WTC11 (cell line): ENCODE data around the gene SPATA31D4. TPM values are rescaled to one million over a fixed set of nuclear protein-coding genes. Genes with fewer than 3 reads are reported as not detected.

ENCODE experiments used
- ATAC-seq: fragments of 200-7000 bp; cut with Tn5 transposase; 2 replicates; pipeline ENCODE4 v1.10.0; 2021; ENCODE audit warnings: mild to moderate bottlenecking, moderate library complexity
- CTCF ChIA-PET: fragments of 300-600 bp; sonication (Branson Sonifier 250); formaldehyde crosslinking; loops from one replicate; lab custom pipeline; 2021; ENCODE audit warnings: antibody characterized with exemption; lab: Charles Lee
- POLR2A ChIA-PET: fragments of 350-600 bp; sonication (Branson Sonifier 250); formaldehyde crosslinking; loops from one replicate; lab custom pipeline; 2021; ENCODE audit warnings: antibody characterized with exemption; lab: Charles Lee
- DNase-seq: peaks from one replicate; pipeline ENCODE4 v3.0.0; 2021; ENCODE audit warnings: low spot score
- H3K27ac Mint-ChIP-seq: 2 replicates; pipeline ENCODE4 v1.8.0; 2021; ENCODE audit warnings: mixed read lengths
- H3K27me3 Mint-ChIP-seq: 2 replicates; pipeline ENCODE4 v1.8.0; 2021; ENCODE audit warnings: low read depth, mild to moderate bottlenecking, moderate library complexity, mixed read lengths
- H3K36me3 Mint-ChIP-seq: 2 replicates; pipeline ENCODE4 v1.8.0; 2021; ENCODE audit warnings: mixed read lengths
- H3K4me1 Mint-ChIP-seq: 2 replicates; pipeline ENCODE4 v1.8.0; 2022; ENCODE audit warnings: mixed read lengths
- H3K4me3 Mint-ChIP-seq: 2 replicates; pipeline ENCODE4 v1.8.0; 2021; ENCODE audit warnings: mild to moderate bottlenecking, moderate library complexity, mixed read lengths
- H3K9me3 Mint-ChIP-seq: 2 replicates; pipeline ENCODE4 v1.8.0; 2021; ENCODE audit warnings: mixed read lengths
- CBFB ChIP-seq: sonication (generic); formaldehyde crosslinking; IDR thresholded peaks from 2 replicates; pipeline ENCODE4 v1.8.1; 2022; ENCODE audit warnings: mild to moderate bottlenecking, low read depth, missing genetic modification reagents
- EMX1 ChIP-seq: fragments of 250-450 bp; sonication (Bioruptor Pico); IDR thresholded peaks from 2 replicates; pipeline ENCODE4 v1.8.0; 2021; ENCODE audit warnings: mild to moderate bottlenecking
- ETV6 ChIP-seq: sonication (generic); formaldehyde crosslinking; IDR thresholded peaks from 2 replicates; pipeline ENCODE4 v1.8.1; 2022; ENCODE audit warnings: mild to moderate bottlenecking, missing genetic modification reagents
- FOXK1 ChIP-seq: sonication (generic); formaldehyde crosslinking; IDR thresholded peaks from 2 replicates; pipeline ENCODE4 v1.8.0; 2022; ENCODE audit warnings: mild to moderate bottlenecking, moderate library complexity, missing genetic modification reagents
- HMGA2 ChIP-seq: fragments of 250-450 bp; sonication (Bioruptor Pico); IDR thresholded peaks from 2 replicates; pipeline ENCODE4 v1.4.0; 2021; ENCODE audit warnings: mild to moderate bottlenecking, moderate library complexity
- IRF2 ChIP-seq: sonication (generic); formaldehyde crosslinking; IDR thresholded peaks from 2 replicates; pipeline ENCODE4 v1.8.0; 2022; ENCODE audit warnings: low read depth, missing genetic modification reagents, borderline replicate concordance
- JUN ChIP-seq: sonication (generic); formaldehyde crosslinking; IDR thresholded peaks from 2 replicates; pipeline ENCODE4 v1.8.0; 2023; ENCODE audit warnings: mild to moderate bottlenecking, missing genetic modification reagents
- MYBL2 ChIP-seq: sonication (generic); formaldehyde crosslinking; IDR thresholded peaks from 2 replicates; pipeline ENCODE4 v1.8.1; 2023; ENCODE audit warnings: mild to moderate bottlenecking, moderate library complexity, missing genetic modification reagents
- PRRX2 ChIP-seq: fragments of 250-450 bp; sonication (Bioruptor Pico); IDR thresholded peaks from 2 replicates; pipeline ENCODE4 v1.8.0; 2021; ENCODE audit warnings: mild to moderate bottlenecking
- SOX15 ChIP-seq: fragments of 250-450 bp; sonication (Bioruptor Pico); IDR thresholded peaks from 2 replicates; pipeline ENCODE4 v1.9.0; 2021; ENCODE audit warnings: mild to moderate bottlenecking
- TEAD1 ChIP-seq: sonication (generic); formaldehyde crosslinking; IDR thresholded peaks from 2 replicates; pipeline ENCODE4 v1.8.0; 2022; ENCODE audit warnings: mild to moderate bottlenecking, missing genetic modification reagents
- ZNF121 ChIP-seq: sonication (generic); formaldehyde crosslinking; IDR thresholded peaks from 2 replicates; pipeline ENCODE4 v1.8.0; 2023; ENCODE audit warnings: missing genetic modification reagents
- ZNF138 ChIP-seq: sonication (generic); formaldehyde crosslinking; conservative IDR thresholded peaks from 2 replicates; pipeline ENCODE4 v1.8.1; 2022; ENCODE audit warnings: mild to moderate bottlenecking, moderate library complexity, missing genetic modification reagents
- ZNF219 ChIP-seq: sonication (generic); formaldehyde crosslinking; IDR thresholded peaks from 2 replicates; pipeline ENCODE4 v1.8.0; 2023; ENCODE audit warnings: missing genetic modification reagents, mild to moderate bottlenecking, borderline replicate concordance
- ZNF317 ChIP-seq: sonication (generic); formaldehyde crosslinking; IDR thresholded peaks from 2 replicates; pipeline ENCODE4 v1.8.1; 2023; ENCODE audit warnings: low read depth, mild to moderate bottlenecking, moderate library complexity, missing genetic modification reagents, borderline replicate concordance
- ZNF416 ChIP-seq: fragments of 250-450 bp; sonication (Bioruptor Pico); IDR thresholded peaks from 2 replicates; pipeline ENCODE4 v1.9.0; 2021; ENCODE audit warnings: mild to moderate bottlenecking, inconsistent platforms
- ZNF423 ChIP-seq: fragments of 250-450 bp; sonication (Bioruptor Pico); IDR thresholded peaks from 2 replicates; pipeline ENCODE4 v2.1.2; 2022; ENCODE audit warnings: mild to moderate bottlenecking, moderate library complexity
- total RNA-seq: library from RNA; stranded (reverse); gene quantifications from 3 replicates; pipeline ENCODE4 v1.2.3, GENCODE V29; 2021
- TF ChIP-seq, protein P1 (sequence below): sonication (generic); formaldehyde crosslinking; IDR thresholded peaks from 2 replicates; pipeline ENCODE4 v1.8.1; 2023; ENCODE audit warnings: mild to moderate bottlenecking, missing genetic modification reagents
- TF ChIP-seq, protein P2 (sequence below): sonication (generic); formaldehyde crosslinking; IDR thresholded peaks from 2 replicates; pipeline ENCODE4 v1.8.0; 2023; ENCODE audit warnings: missing genetic modification reagents, mild to moderate bottlenecking, borderline replicate concordance
- TF ChIP-seq, protein P3 (sequence below): sonication (generic); formaldehyde crosslinking; IDR thresholded peaks from 2 replicates; pipeline ENCODE4 v1.8.0; 2022; ENCODE audit warnings: mild to moderate bottlenecking, missing genetic modification reagents
- TF ChIP-seq, protein P4 (sequence below): sonication (generic); formaldehyde crosslinking; IDR thresholded peaks from 2 replicates; pipeline ENCODE4 v1.8.1; 2023; ENCODE audit warnings: mild to moderate bottlenecking, moderate library complexity, missing genetic modification reagents
- TF ChIP-seq, protein P5 (sequence below): fragments of 250-450 bp; sonication (Bioruptor Pico); IDR thresholded peaks from 2 replicates; pipeline ENCODE4 v1.9.0; 2021; ENCODE audit warnings: mild to moderate bottlenecking
- TF ChIP-seq, protein P6 (sequence below): sonication (generic); formaldehyde crosslinking; IDR thresholded peaks from 2 replicates; pipeline ENCODE4 v1.8.0; 2022; ENCODE audit warnings: mild to moderate bottlenecking, missing genetic modification reagents

Gene SPATA31D4
- total RNA-seq, 1 experiment from 2014 or later, result not detected

DNA sequence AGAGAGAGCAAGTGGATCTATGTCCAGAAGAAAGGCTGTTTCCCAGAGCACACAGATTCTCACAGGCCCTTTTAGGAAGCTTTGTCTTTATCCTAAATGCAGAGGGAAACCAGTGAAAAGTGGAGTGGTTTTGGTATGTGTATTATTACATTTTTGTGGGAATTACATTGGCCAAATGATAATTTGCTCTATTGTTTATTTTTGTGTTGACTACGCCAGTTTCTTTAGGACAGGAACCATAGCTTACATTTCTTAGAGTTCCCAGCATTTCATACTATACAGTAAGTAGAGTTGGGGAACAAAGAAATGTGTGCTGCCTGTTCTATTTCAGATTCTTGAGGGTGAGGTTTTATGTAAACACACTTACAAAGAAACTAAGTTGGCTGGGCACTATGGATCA lies 29.4 kb upstream of the SPATA31D4 start:
- Mint-ChIP-seq H3K4me1 (peaks cover 10% of the 10 kb centered on the region), H3K36me3 (no peaks in the 10 kb centered on the region), H3K4me3 (no peak overlapping the region), H3K27me3 (no peaks in the 10 kb centered on the region), H3K9me3 (peaks cover 16% of the 10 kb centered on the region; the same call in 1 of the 2 replicates), H3K27ac (0 out of 2 replicates have a peak overlapping the region, but pooled peaks have one; percentile 26)
- ATAC-seq (no peak), DNase-seq (no peak)
- TF ChIP-seq ZNF138 (CRISPR knock-in tag) (no peak), FOXK1 (CRISPR knock-in tag) (no peak), SOX15 (CRISPR knock-in tag) (no peak), IRF2 (no peak), TEAD1 (CRISPR knock-in tag) (no peak), ZNF219 (CRISPR knock-in tag) (no peak), MYBL2 (no peak), ZNF416 (CRISPR knock-in tag) (no peak), ETV6 (CRISPR knock-in tag) (no peak), ZNF423 (no peak)
- TF ChIP-seq, protein P1, sequence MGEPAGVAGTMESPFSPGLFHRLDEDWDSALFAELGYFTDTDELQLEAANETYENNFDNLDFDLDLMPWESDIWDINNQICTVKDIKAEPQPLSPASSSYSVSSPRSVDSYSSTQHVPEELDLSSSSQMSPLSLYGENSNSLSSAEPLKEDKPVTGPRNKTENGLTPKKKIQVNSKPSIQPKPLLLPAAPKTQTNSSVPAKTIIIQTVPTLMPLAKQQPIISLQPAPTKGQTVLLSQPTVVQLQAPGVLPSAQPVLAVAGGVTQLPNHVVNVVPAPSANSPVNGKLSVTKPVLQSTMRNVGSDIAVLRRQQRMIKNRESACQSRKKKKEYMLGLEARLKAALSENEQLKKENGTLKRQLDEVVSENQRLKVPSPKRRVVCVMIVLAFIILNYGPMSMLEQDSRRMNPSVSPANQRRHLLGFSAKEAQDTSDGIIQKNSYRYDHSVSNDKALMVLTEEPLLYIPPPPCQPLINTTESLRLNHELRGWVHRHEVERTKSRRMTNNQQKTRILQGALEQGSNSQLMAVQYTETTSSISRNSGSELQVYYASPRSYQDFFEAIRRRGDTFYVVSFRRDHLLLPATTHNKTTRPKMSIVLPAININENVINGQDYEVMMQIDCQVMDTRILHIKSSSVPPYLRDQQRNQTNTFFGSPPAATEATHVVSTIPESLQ (CRISPR knock-in tag), result no peak
- TF ChIP-seq, protein P2, sequence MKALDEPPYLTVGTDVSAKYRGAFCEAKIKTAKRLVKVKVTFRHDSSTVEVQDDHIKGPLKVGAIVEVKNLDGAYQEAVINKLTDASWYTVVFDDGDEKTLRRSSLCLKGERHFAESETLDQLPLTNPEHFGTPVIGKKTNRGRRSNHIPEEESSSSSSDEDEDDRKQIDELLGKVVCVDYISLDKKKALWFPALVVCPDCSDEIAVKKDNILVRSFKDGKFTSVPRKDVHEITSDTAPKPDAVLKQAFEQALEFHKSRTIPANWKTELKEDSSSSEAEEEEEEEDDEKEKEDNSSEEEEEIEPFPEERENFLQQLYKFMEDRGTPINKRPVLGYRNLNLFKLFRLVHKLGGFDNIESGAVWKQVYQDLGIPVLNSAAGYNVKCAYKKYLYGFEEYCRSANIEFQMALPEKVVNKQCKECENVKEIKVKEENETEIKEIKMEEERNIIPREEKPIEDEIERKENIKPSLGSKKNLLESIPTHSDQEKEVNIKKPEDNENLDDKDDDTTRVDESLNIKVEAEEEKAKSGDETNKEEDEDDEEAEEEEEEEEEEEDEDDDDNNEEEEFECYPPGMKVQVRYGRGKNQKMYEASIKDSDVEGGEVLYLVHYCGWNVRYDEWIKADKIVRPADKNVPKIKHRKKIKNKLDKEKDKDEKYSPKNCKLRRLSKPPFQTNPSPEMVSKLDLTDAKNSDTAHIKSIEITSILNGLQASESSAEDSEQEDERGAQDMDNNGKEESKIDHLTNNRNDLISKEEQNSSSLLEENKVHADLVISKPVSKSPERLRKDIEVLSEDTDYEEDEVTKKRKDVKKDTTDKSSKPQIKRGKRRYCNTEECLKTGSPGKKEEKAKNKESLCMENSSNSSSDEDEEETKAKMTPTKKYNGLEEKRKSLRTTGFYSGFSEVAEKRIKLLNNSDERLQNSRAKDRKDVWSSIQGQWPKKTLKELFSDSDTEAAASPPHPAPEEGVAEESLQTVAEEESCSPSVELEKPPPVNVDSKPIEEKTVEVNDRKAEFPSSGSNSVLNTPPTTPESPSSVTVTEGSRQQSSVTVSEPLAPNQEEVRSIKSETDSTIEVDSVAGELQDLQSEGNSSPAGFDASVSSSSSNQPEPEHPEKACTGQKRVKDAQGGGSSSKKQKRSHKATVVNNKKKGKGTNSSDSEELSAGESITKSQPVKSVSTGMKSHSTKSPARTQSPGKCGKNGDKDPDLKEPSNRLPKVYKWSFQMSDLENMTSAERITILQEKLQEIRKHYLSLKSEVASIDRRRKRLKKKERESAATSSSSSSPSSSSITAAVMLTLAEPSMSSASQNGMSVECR (CRISPR knock-in tag), result no peak
- TF ChIP-seq, protein P3, sequence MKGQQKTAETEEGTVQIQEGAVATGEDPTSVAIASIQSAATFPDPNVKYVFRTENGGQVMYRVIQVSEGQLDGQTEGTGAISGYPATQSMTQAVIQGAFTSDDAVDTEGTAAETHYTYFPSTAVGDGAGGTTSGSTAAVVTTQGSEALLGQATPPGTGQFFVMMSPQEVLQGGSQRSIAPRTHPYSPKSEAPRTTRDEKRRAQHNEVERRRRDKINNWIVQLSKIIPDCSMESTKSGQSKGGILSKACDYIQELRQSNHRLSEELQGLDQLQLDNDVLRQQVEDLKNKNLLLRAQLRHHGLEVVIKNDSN (CRISPR knock-in tag), result no peak
- TF ChIP-seq, protein P4, sequence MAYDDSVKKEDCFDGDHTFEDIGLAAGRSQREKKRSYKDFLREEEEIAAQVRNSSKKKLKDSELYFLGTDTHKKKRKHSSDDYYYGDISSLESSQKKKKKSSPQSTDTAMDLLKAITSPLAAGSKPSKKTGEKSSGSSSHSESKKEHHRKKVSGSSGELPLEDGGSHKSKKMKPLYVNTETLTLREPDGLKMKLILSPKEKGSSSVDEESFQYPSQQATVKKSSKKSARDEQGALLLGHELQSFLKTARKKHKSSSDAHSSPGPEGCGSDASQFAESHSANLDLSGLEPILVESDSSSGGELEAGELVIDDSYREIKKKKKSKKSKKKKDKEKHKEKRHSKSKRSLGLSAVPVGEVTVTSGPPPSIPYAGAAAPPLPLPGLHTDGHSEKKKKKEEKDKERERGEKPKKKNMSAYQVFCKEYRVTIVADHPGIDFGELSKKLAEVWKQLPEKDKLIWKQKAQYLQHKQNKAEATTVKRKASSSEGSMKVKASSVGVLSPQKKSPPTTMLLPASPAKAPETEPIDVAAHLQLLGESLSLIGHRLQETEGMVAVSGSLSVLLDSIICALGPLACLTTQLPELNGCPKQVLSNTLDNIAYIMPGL (CRISPR knock-in tag), result no peak
- CTCF ChIA-PET, result interaction anchor here (0.6 kb wide), 1 partner anchor 389 kb away, joined by 5 read pairs; no protein-coding TSS in a partner anchor
- POLR2A ChIA-PET, result no interaction called here

DNA sequence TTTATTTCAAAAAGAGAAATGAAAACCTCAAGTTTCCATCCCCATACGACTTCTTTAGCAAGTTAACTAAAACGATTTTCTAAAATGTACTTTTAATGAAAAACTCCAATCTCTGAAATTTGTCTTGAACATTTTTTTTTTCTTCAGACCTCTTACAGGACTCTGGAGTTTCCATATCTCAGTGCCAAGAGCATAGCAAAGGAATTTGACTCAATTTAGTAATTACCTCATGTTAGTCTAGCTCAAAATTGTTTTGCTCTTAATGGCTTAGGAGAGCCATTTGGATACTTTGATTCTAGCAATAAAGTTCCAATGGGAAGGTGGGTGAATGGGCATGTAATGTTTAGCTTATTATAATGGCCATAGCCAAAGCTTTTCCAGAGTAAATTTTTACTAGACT lies 26.0 kb upstream of the SPATA31D4 start:
- DNase-seq (no peak), ATAC-seq (no peak)
- H3K4me1 Mint-ChIP-seq, result peaks cover 10% of the 10 kb centered on the region
- H3K27me3 Mint-ChIP-seq, result no peaks in the 10 kb centered on the region
- no peak overlapping the region for H3K4me3 Mint-ChIP-seq
- H3K9me3 Mint-ChIP-seq, result peaks cover 6% of the 10 kb centered on the region; the same call in 1 of the 2 replicates
- no peak overlapping the region for H3K27ac Mint-ChIP-seq
- CTCF ChIA-PET, result no interaction called here
- no peaks in the 10 kb centered on the region for H3K36me3 Mint-ChIP-seq
- POLR2A ChIA-PET, result no interaction called here
- no peak for TF ChIP-seq CBFB (CRISPR knock-in tag)
- TF ChIP-seq PRRX2 (CRISPR knock-in tag), result no peak
- TF ChIP-seq JUN (CRISPR knock-in tag), result no peak
- no peak for TF ChIP-seq EMX1 (CRISPR knock-in tag)
- TF ChIP-seq, protein P5, sequence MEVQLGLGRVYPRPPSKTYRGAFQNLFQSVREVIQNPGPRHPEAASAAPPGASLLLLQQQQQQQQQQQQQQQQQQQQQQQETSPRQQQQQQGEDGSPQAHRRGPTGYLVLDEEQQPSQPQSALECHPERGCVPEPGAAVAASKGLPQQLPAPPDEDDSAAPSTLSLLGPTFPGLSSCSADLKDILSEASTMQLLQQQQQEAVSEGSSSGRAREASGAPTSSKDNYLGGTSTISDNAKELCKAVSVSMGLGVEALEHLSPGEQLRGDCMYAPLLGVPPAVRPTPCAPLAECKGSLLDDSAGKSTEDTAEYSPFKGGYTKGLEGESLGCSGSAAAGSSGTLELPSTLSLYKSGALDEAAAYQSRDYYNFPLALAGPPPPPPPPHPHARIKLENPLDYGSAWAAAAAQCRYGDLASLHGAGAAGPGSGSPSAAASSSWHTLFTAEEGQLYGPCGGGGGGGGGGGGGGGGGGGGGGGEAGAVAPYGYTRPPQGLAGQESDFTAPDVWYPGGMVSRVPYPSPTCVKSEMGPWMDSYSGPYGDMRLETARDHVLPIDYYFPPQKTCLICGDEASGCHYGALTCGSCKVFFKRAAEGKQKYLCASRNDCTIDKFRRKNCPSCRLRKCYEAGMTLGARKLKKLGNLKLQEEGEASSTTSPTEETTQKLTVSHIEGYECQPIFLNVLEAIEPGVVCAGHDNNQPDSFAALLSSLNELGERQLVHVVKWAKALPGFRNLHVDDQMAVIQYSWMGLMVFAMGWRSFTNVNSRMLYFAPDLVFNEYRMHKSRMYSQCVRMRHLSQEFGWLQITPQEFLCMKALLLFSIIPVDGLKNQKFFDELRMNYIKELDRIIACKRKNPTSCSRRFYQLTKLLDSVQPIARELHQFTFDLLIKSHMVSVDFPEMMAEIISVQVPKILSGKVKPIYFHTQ, result no peak
- no peak for TF ChIP-seq ZNF317
- no peak for TF ChIP-seq ZNF121 (CRISPR knock-in tag)
- TF ChIP-seq, protein P6, sequence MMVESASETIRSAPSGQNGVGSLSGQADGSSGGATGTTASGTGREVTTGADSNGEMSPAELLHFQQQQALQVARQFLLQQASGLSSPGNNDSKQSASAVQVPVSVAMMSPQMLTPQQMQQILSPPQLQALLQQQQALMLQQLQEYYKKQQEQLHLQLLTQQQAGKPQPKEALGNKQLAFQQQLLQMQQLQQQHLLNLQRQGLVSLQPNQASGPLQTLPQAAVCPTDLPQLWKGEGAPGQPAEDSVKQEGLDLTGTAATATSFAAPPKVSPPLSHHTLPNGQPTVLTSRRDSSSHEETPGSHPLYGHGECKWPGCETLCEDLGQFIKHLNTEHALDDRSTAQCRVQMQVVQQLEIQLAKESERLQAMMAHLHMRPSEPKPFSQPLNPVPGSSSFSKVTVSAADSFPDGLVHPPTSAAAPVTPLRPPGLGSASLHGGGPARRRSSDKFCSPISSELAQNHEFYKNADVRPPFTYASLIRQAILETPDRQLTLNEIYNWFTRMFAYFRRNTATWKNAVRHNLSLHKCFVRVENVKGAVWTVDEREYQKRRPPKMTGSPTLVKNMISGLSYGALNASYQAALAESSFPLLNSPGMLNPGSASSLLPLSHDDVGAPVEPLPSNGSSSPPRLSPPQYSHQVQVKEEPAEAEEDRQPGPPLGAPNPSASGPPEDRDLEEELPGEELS (CRISPR knock-in tag), result no peak
- no peak for TF ChIP-seq HMGA2 (CRISPR knock-in tag)
